Esophagus (tissue), 2 donors: ENCODE measurements around the gene PEX12. TPM values are rescaled to one million over a fixed set of nuclear protein-coding genes. Genes with fewer than 3 reads are reported as not detected.
"Not testable (repeated sequence)": the region's sequence is repeated elsewhere in the genome, so short reads cannot be mapped to it uniquely, and the experiment has no call there.

Experiments used
- H3K27ac ChIP-seq, 2 donors: one replicate each; pipeline ENCODE4 v1.5.1; 2013; ENCODE audit warnings: low read depth in 2 of 2, mild to moderate bottlenecking in 2 of 2, inconsistent platforms in 1 of 2, low read length in 1 of 2, moderate library complexity in 1 of 2
- H3K27me3 ChIP-seq, 2 donors: one replicate each; pipeline ENCODE4 v1.6.1; 2013; ENCODE audit warnings: low read length in 2 of 2, control low read depth in 1 of 2, mild to moderate bottlenecking in 1 of 2; ENCODE audit not compliant: insufficient read depth in 2 of 2, control insufficient read depth in 1 of 2
- H3K36me3 ChIP-seq, 2 donors: one replicate each; pipeline ENCODE4 v1.6.1; 2013; ENCODE audit warnings: low read length in 1 of 2; ENCODE audit not compliant: control insufficient read depth in 2 of 2, insufficient read depth in 2 of 2
- H3K4me1 ChIP-seq, 2 donors: one replicate each; pipeline ENCODE4 v1.6.1; 2013; ENCODE audit warnings: low read length in 1 of 2; ENCODE audit not compliant: control insufficient read depth in 2 of 2, insufficient read depth in 2 of 2
- H3K4me3 ChIP-seq, 2 donors: one replicate each; pipeline ENCODE4 v1.5.1; 2013; ENCODE audit warnings: low read length in 2 of 2, mild to moderate bottlenecking in 2 of 2, low read depth in 1 of 2, moderate library complexity in 1 of 2
- H3K9me3 ChIP-seq, 2 donors: one replicate each; pipeline ENCODE4 v1.6.1; 2013; ENCODE audit warnings: mild to moderate bottlenecking in 2 of 2, low read depth in 1 of 2, low read length in 1 of 2, moderate library complexity in 1 of 2; ENCODE audit not compliant: control insufficient read depth in 2 of 2, insufficient read depth in 1 of 2
- WGBS, 2 donors: extraction: QIAGEN DNeasy Blood & Tissue Kit; methylation state at CpG; one replicate each; pipeline ENCODE4 v1.1.7; 2013; 5-methylcytosine and 5-hydroxymethylcytosine counted together
- polyA plus RNA-seq, 2 donors: library from polyadenylated mRNA; stranded (reverse); fragments of 200-250 nt; gene quantifications; one replicate each; pipeline ENCODE4 v1.2.3, GENCODE V29; 2013
- donor health status: healthy with polysubstance abuse.
- donor health status: Bipolar disorder and iron deficiency.

PEX12 gene
- polyA plus RNA-seq, 2 donors = 2.4 TPM

GRCh38 chr17:35541434-35541833 lies 36.9 kb downstream of the PEX12 start:
- Histone ChIP-seq H3K4me1 (no peaks in the 10 kb centered on the region), H3K9me3 (no peaks in the 10 kb centered on the region), H3K36me3 (no peaks in the 10 kb centered on the region), H3K4me3 (no peak overlapping the region), H3K27me3 (no peaks in the 10 kb centered on the region), H3K27ac (no peak overlapping the region)
- WGBS, 2 donors = 21 to 30% methylated on average over 1 of the region's 1 CpG

- 31 to 32% methylated on average over 8 of the region's 8 CpGs for WGBS, 2 donors
- H3K36me3 ChIP-seq = no peaks in the 10 kb centered on the region
- no peaks in the 10 kb centered on the region for H3K4me1 ChIP-seq
- peak overlapping the region; percentile 7 to 25 for H3K4me3 ChIP-seq
- peak overlapping the region; percentile 27 to 50 for H3K27ac ChIP-seq
- H3K9me3 ChIP-seq = no peaks in the 10 kb centered on the region
- H3K27me3 ChIP-seq = no peaks in the 10 kb centered on the region
Observed at GRCh38 chr17:35540589-35541404, 37.6 kb downstream of the PEX12 start.

GRCh38 chr17:35539659-35540026 lies 38.7 kb downstream of the PEX12 start:
- Histone ChIP-seq H3K4me3 (no peak overlapping the region), H3K9me3 (no peaks in the 10 kb centered on the region), H3K4me1 (no peaks in the 10 kb centered on the region), H3K27me3 (no peaks in the 10 kb centered on the region), H3K27ac (no peak overlapping the region), H3K36me3 (no peaks in the 10 kb centered on the region)
- WGBS, 2 donors = 41 to 43% methylated on average over 5 of the region's 5 CpGs

- Histone ChIP-seq H3K4me3 (peak within 1 kb of the TSS in 1 of 2 donors; percentile 13), H3K4me1 (no peaks in the 10 kb centered on the region), H3K36me3 (no peaks in the 10 kb centered on the region), H3K9me3 (no peaks in the 10 kb centered on the region), H3K27me3 (no peaks in the 10 kb centered on the region), H3K27ac (peak within 1 kb of the TSS; percentile 17 to 25)
- WGBS, 2 donors = 26 to 28% methylated on average over 2 of the region's 2 CpGs
Observed at GRCh38 chr17:35537601-35538141, 40.7 kb downstream of the PEX12 start, which contains the start of gene SLFN12L. Gene SLFN12L (minus strand): TSS chr17:35537678. CDS start chr17:35522364, 15,314 bp downstream.

- Histone ChIP-seq H3K4me3 (peak overlapping the region in 1 of 2 donors; percentile 13), H3K27ac (peak overlapping the region; percentile 17 to 25), H3K27me3 (no peaks in the 10 kb centered on the region), H3K4me1 (no peaks in the 10 kb centered on the region), H3K36me3 (no peaks in the 10 kb centered on the region), H3K9me3 (no peaks in the 10 kb centered on the region)
- WGBS, 2 donors = 73 to 76% methylated on average over 13 of the region's 13 CpGs
Observed at GRCh38 chr17:35536664-35537171, 41.7 kb downstream of the PEX12 start.

GRCh38 chr17:35535406-35535805 lies 43.0 kb downstream of the PEX12 start:
- not testable (repeated sequence) for H3K4me3 ChIP-seq, H3K27me3 ChIP-seq, H3K36me3 ChIP-seq, H3K4me1 ChIP-seq, H3K9me3 ChIP-seq
- H3K27ac ChIP-seq = peak overlapping the region in 1 of 2 donors; percentile 30
- WGBS, 2 donors = 82 to 84% methylated on average over 9 of the region's 9 CpGs

- peak overlapping the region in 1 of 2 donors; percentile 59 for H3K27ac ChIP-seq
Observed at GRCh38 chr17:35534576-35535093, 43.7 kb downstream of the PEX12 start.

GRCh38 chr17:35531160-35531559 lies 47.2 kb downstream of the PEX12 start:
- H3K4me1 ChIP-seq = no peaks in the 10 kb centered on the region
- no peaks in the 10 kb centered on the region for H3K36me3 ChIP-seq
- H3K27me3 ChIP-seq = no peaks in the 10 kb centered on the region
- H3K9me3 ChIP-seq = no peaks in the 10 kb centered on the region
- H3K4me3 ChIP-seq = no peak overlapping the region
- 45 to 51% methylated on average over 1 of the region's 1 CpG for WGBS, 2 donors
- no peak overlapping the region for H3K27ac ChIP-seq

More at GRCh38 chr17:35534576-35535093, 43.7 kb downstream of the PEX12 start:
- no peaks in the 10 kb centered on the region for H3K27me3 ChIP-seq
- no peak overlapping the region for H3K4me3 ChIP-seq
- no peaks in the 10 kb centered on the region for H3K4me1 ChIP-seq
- 64 to 72% methylated on average over 3 of the region's 3 CpGs for WGBS, 2 donors
- no peaks in the 10 kb centered on the region for H3K36me3 ChIP-seq
- H3K9me3 ChIP-seq = no peaks in the 10 kb centered on the region

GRCh38 chr17:35529866-35530265 lies 48.5 kb downstream of the PEX12 start:
- no peaks in the 10 kb centered on the region for H3K9me3 ChIP-seq
- H3K36me3 ChIP-seq = no peaks in the 10 kb centered on the region
- no peaks in the 10 kb centered on the region for H3K4me1 ChIP-seq
- H3K27me3 ChIP-seq = no peaks in the 10 kb centered on the region
- no peak overlapping the region for H3K4me3 ChIP-seq
- H3K27ac ChIP-seq = no peak overlapping the region
- WGBS, 2 donors = 85 to 86% methylated on average over 8 of the region's 8 CpGs
